Loucy (cell line): ENCODE measurements around the gene STX7.

Experiments used
- EZH2phosphoT487 ChIP-seq: fragments of 200-600 bp; IDR thresholded peaks from 2 replicates; pipeline ENCODE4 v1.6.1; 2018; ENCODE audit warnings: antibody characterized with exemption, mild to moderate bottlenecking, moderate library complexity, borderline replicate concordance
- TF ChIP-seq, protein P1 (sequence below): fragments of 200-600 bp; sonication (generic); conservative IDR thresholded peaks from 2 replicates; pipeline ENCODE4 v1.5.1; 2014; ENCODE audit warnings: mild to moderate bottlenecking, antibody characterized with exemption, low read length

DNA sequence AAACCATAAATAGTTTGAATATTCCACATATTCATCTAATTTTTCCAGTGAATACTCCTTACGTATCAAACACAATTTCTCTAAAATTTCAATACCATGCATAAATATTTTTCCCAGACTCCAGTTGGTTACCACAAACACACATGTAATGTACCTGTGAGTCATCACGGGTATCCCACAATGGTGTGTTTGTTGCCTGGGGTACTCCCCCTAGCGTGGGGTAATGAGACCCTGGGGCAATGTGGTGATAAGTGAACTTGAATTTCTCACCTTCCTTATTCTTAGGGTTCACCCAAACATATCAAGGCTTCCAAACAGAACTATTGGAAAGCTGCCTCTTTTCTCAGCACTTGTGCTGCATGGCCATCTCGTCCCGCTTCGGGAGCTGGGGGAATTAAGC lies 51.0 kb downstream of the STX7 start:
- TF ChIP-seq, protein P1, sequence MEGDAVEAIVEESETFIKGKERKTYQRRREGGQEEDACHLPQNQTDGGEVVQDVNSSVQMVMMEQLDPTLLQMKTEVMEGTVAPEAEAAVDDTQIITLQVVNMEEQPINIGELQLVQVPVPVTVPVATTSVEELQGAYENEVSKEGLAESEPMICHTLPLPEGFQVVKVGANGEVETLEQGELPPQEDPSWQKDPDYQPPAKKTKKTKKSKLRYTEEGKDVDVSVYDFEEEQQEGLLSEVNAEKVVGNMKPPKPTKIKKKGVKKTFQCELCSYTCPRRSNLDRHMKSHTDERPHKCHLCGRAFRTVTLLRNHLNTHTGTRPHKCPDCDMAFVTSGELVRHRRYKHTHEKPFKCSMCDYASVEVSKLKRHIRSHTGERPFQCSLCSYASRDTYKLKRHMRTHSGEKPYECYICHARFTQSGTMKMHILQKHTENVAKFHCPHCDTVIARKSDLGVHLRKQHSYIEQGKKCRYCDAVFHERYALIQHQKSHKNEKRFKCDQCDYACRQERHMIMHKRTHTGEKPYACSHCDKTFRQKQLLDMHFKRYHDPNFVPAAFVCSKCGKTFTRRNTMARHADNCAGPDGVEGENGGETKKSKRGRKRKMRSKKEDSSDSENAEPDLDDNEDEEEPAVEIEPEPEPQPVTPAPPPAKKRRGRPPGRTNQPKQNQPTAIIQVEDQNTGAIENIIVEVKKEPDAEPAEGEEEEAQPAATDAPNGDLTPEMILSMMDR: no peak
- no peak for TF ChIP-seq EZH2phosphoT487
